H1 (cell line): Measurements from ENCODE around the gene DOK3. TPM values are rescaled to one million over a fixed set of nuclear protein-coding genes. Genes with fewer than 3 reads are reported as not detected.

ENCODE experiments used
- ATF2 ChIP-seq: IDR thresholded peaks from 2 replicates; pipeline ENCODE4 v1.6.1; 2012; ENCODE audit warnings: low read length, inconsistent platforms
- ATF3 ChIP-seq: IDR thresholded peaks from 2 replicates; pipeline ENCODE4 v1.6.1; 2011; ENCODE audit warnings: low read depth, mild to moderate bottlenecking, low read length; ENCODE audit not compliant: insufficient read depth
- BACH1 ChIP-seq: IDR thresholded peaks from 2 replicates; pipeline ENCODE4 v1.6.1; 2012; ENCODE audit warnings: low read length, improper control_type of control experiment
- CBX5 ChIP-seq: fragments of 300-800, 300-1000 bp; sonication (generic); IDR thresholded peaks from 2 replicates; pipeline ENCODE4 v1.7.1; 2016; ENCODE audit warnings: antibody characterized with exemption, low read length, low read depth
- CREB1 ChIP-seq: IDR thresholded peaks from 2 replicates; pipeline ENCODE4 v1.6.1; 2012; ENCODE audit warnings: inconsistent platforms
- E2F6 ChIP-seq: IDR thresholded peaks from 2 replicates; pipeline ENCODE4 v1.6.1; 2012; ENCODE audit warnings: inconsistent platforms
- EP300 ChIP-seq, 2 experiments: IDR thresholded peaks; 1 replicate in 1 of 2; 2 replicates in 1 of 2; pipeline ENCODE4 v1.6.1; 2011 to 2012; ENCODE audit warnings: low read depth in 2 of 2, low read length in 2 of 2, mild to moderate bottlenecking in 2 of 2, borderline replicate concordance in 1 of 2, inconsistent platforms in 1 of 2, moderate library complexity in 1 of 2
- GTF2F1 ChIP-seq: IDR thresholded peaks from 2 replicates; pipeline ENCODE4 v1.6.1; 2012; ENCODE audit warnings: low read depth, low read length, improper control_type of control experiment, borderline replicate concordance
- JUND ChIP-seq: IDR thresholded peaks from 2 replicates; pipeline ENCODE4 v1.6.1; 2011; ENCODE audit warnings: mild to moderate bottlenecking, improper control_type of control experiment, low read length
- KDM5A ChIP-seq: fragments of 200-600 bp; IDR thresholded peaks from 2 replicates; pipeline ENCODE4 v1.7.1; 2012; ENCODE audit warnings: mild to moderate bottlenecking, low read length, inconsistent platforms, mixed read lengths
- MAFK ChIP-seq: IDR thresholded peaks from 2 replicates; pipeline ENCODE4 v1.6.1; 2012; ENCODE audit warnings: low read depth, mild to moderate bottlenecking, improper control_type of control experiment, low read length
- POU5F1 ChIP-seq: IDR thresholded peaks from 2 replicates; pipeline ENCODE4 v1.6.1; 2011; ENCODE audit warnings: low read depth, mild to moderate bottlenecking, low read length, moderate library complexity
- RBBP5 ChIP-seq: IDR thresholded peaks from 2 replicates; pipeline ENCODE4 v1.7.1; 2012; ENCODE audit warnings: low read depth, mild to moderate bottlenecking, inconsistent platforms, low read length, moderate library complexity, borderline replicate concordance
- SAP30 ChIP-seq: fragments of 300-600 bp; sonication (generic); IDR thresholded peaks from 2 replicates; pipeline ENCODE4 v1.7.1; 2012; ENCODE audit warnings: low read length, moderate library complexity, mild to moderate bottlenecking, inconsistent platforms; ENCODE audit not compliant: insufficient read depth, insufficient replicate concordance
- SIN3A ChIP-seq, 2 experiments: IDR thresholded peaks in 1 of 2; conservative IDR thresholded peaks in 1 of 2; 2 replicates each; pipeline ENCODE4 v1.6.1; 2011 to 2012; ENCODE audit warnings: low read length in 2 of 2, improper control_type of control experiment in 1 of 2, low read depth in 1 of 2, mild to moderate bottlenecking in 1 of 2
- SP1 ChIP-seq: IDR thresholded peaks from 2 replicates; pipeline ENCODE4 v1.6.1; 2011; ENCODE audit warnings: low read depth, low read length
- TAF7 ChIP-seq: optimal IDR thresholded peaks from 2 replicates; pipeline ENCODE3; 2011; ENCODE audit warnings: low read depth, mild to moderate bottlenecking, inconsistent platforms, low read length, moderate library complexity, borderline replicate concordance
- TBP ChIP-seq: IDR thresholded peaks from 2 replicates; pipeline ENCODE4 v1.6.1; 2011; ENCODE audit warnings: low read depth, low read length, improper control_type of control experiment
- TEAD4 ChIP-seq: IDR thresholded peaks from 2 replicates; pipeline ENCODE4 v1.6.1; 2012; ENCODE audit warnings: low read depth, low read length, inconsistent platforms, mixed read lengths
- YY1 ChIP-seq: IDR thresholded peaks from 2 replicates; pipeline ENCODE4 v1.6.1; 2011; ENCODE audit warnings: low read depth, mild to moderate bottlenecking, low read length
- polyA plus RNA-seq, 7 experiments: library from polyadenylated mRNA; depleted of rRNA in 3 of 7; stranded (reverse) in 5 of 7; unstranded in 2 of 7; fragments of >200 nt in 5 of 7; fragments of 200-250 nt in 2 of 7; gene quantifications; 1 replicate in 5 of 7; 2 replicates in 1 of 7; 4 replicates in 1 of 7; pipeline versions ENCODE4 v1.2.1 to v1.2.3, GENCODE V29; 2011 to 2013; ENCODE audit warnings: missing spikeins in 2 of 7, mixed read lengths in 2 of 7
- total RNA-seq: library from RNA; stranded (reverse); fragmentation: NEBNext Ultra II Directional; extraction: Animal tissue kit (Norgen Biotek cat#: 25700); gene quantifications from 2 replicates; pipeline ENCODE4 v1.2.1, GENCODE V29; 2021

Gene DOK3
- total and polyA plus RNA-seq, 2 of the 8 experiments (the other 6 are each of a cell fraction or from before 2014, with no cell fraction given), result 4.2 to 6.4 TPM

- TF ChIP-seq E2F6 (no peak), CREB1 (peak; percentile 32; the same call in 1 of the 2 replicates), KDM5A (no peak), ATF2 (no peak), BACH1 (no peak), EP300 (IDR thresholded peaks at IDR 0.05; ENCODE audit: borderline replicate concordance in 1 of 2, low read depth in 2 of 2, low read length in 2 of 2) (no peak), SAP30 (no peak), JUND (peak; percentile 18; the same call in 1 of the 2 replicates), MAFK (no peak), YY1 (0 out of 2 replicates have a peak, but pooled peaks have one; percentile 40), GTF2F1 (no peak), SP1 (0 out of 2 replicates have a peak, but pooled peaks have one; percentile 45), POU5F1 (no peak), ATF3 (0 out of 2 replicates have a peak, but pooled peaks have one; percentile 40), RBBP5 (no peak), TBP (0 out of 2 replicates have a peak, but pooled peaks have one; percentile 24), CBX5 (no peak), SIN3A (conservative IDR thresholded peaks at IDR 0.05 in 1 of 2, IDR thresholded peaks at IDR 0.05 in 1 of 2; ENCODE audit: low read depth in 1 of 2, low read length in 2 of 2) (no peak; a peak in 1 of 4 replicates), TEAD4 (peak; percentile 43; the same call in 1 of the 2 replicates), TAF7 (peak; percentile 79)
These were observed 53.7 kb downstream of the DOK3 start (continued) for GRCh38 chr5:177455661-177456590.
